ENCODE data around the gene NMUR1. TPM values are rescaled to one million over a fixed set of nuclear protein-coding genes. Genes with fewer than 3 reads are reported as not detected.

Gene NMUR1
- total and polyA plus RNA-seq, 2 donors (not counting 3 experiments of a cell fraction or from before 2014, with no cell fraction given), result not detected

DNA sequence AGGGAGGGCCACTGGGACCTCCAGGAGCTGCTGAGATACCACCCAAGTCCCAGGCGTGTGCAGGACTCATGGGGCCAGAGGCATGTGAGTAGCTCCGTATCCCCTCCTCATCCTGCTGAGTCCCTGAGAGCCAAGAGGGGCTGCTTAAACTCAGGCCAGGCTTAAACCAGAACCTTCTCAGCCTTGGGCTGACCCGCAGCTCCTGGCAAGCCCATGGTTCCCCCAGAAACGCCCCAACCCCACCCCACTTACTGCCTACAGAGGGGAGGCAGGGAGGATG, 2.5 kb upstream of the NMUR1 start:
- H3K36me3 ChIP-seq (ENCODE audit: control insufficient read depth in 2 of 2, extremely low read depth in 1 of 2, insufficient read depth in 2 of 2, low read length in 2 of 2), result no peaks in the 10 kb centered on the region
- H2AFZ ChIP-seq (ENCODE audit: low read depth, low read length), result no peak overlapping the region
- TF ChIP-seq EZH2 (IDR thresholded peaks at IDR 0.05; ENCODE audit: borderline replicate concordance, low read depth, low read length, severe bottlenecking) (no peak), POLR2A (IDR thresholded peaks at IDR 0.05; ENCODE audit: low read depth, low read length) (no peak), JUN (IDR thresholded peaks at IDR 0.05; ENCODE audit: borderline replicate concordance, insufficient read depth, insufficient read length, low read depth) (no peak), GATA2 (IDR thresholded peaks at IDR 0.05; ENCODE audit: insufficient read depth, insufficient read length, low read depth, low read length) (no peak), POLR2AphosphoS5 (IDR thresholded peaks at IDR 0.05; ENCODE audit: insufficient read depth, low read depth, low read length) (no peak), MYC (IDR thresholded peaks at IDR 0.05; ENCODE audit: low read depth, low read length) (no peak), FOS (IDR thresholded peaks at IDR 0.05; ENCODE audit: borderline replicate concordance, insufficient read depth, low read length) (no peak), CTCF (IDR thresholded peaks at IDR 0.05; ENCODE audit: extremely low read depth in 1 of 2, insufficient read depth in 1 of 2, low read depth in 1 of 2, low read length in 2 of 2) (no peak)
- TF ChIP-seq, protein P1, sequence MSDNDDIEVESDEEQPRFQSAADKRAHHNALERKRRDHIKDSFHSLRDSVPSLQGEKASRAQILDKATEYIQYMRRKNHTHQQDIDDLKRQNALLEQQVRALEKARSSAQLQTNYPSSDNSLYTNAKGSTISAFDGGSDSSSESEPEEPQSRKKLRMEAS (IDR thresholded peaks at IDR 0.05; ENCODE audit: insufficient read depth, insufficient read length), result no peak
- H3K27me3 ChIP-seq (ENCODE audit: control insufficient read depth in 2 of 2, insufficient read depth in 2 of 2, low read length in 2 of 2), result peaks cover 9 to 13% of the 10 kb centered on the region in 2 experiments
- H3K27ac ChIP-seq (ENCODE audit: insufficient read depth, low read depth, low read length), result no peak overlapping the region
- peaks cover 3% of the 10 kb centered on the region for H3K4me1 ChIP-seq (ENCODE audit: control insufficient read depth, extremely low read depth, insufficient read depth, low read length)
- DNase-seq (ENCODE audit: low read depth, low spot score) (no peak), FAIRE-seq (no peak)
- H4K20me1 ChIP-seq (replicated peaks; ENCODE audit: control insufficient read depth, extremely low read depth, insufficient read depth, low read length), result no peaks in the 10 kb centered on the region
- no peak overlapping the region for H3K4me3 ChIP-seq (replicated peaks in 1 of 3; ENCODE audit: insufficient read depth in 1 of 3, low read depth in 1 of 3, low read length in 3 of 3)
- CTCF ChIA-PET, result interaction anchor here (1.1 to 4.8 kb wide), 8 partner anchors 9 to 69 kb away, joined by 3 to 17 read pairs (median 8); no protein-coding TSS in a partner anchor
- intact Hi-C loops (cut with micrococcal nuclease), result no loop called here
- dilution Hi-C loops (cut with MboI; ENCODE audit: extremely low pct_ligation_motif_present, low sequenced_read_pairs), result no loop called here
- H3K4me2 ChIP-seq (ENCODE audit: insufficient read depth, low read length), result no peak overlapping the region
- H3K9me3 ChIP-seq (replicated peaks; ENCODE audit: control insufficient read depth, insufficient read depth, low read length), result no peaks in the 10 kb centered on the region
- H3K9ac ChIP-seq (replicated peaks; ENCODE audit: extremely low read depth, insufficient read depth, low read length), result no peak overlapping the region
- H3K79me2 ChIP-seq (ENCODE audit: control insufficient read depth, insufficient read depth, low read length), result no peaks in the 10 kb centered on the region
- POLR2A ChIA-PET, result no interaction called here
- BruUV-seq (replicated peaks), result no TSS peak
- no peaks in the 10 kb centered on the region for H3K9me1 ChIP-seq (replicated peaks; ENCODE audit: control insufficient read depth, extremely low read depth, insufficient read depth, low read length)
